Measurements from ENCODE around the gene DNAAF1.
A peak's percentile ranks its signal among the peaks of the same experiment; 100 is the strongest.

Gene DNAAF1

GRCh38 chr16:84138824-84139627 lies 6.1 kb upstream of the DNAAF1 start:
- no peaks in the 10 kb centered on the region for H3K27me3 ChIP-seq (ENCODE audit: insufficient read depth, poor library complexity, severe bottlenecking)
- no peaks in the 10 kb centered on the region for H3K4me1 ChIP-seq (ENCODE audit: insufficient read depth, poor library complexity, severe bottlenecking)
- DNase-seq (ENCODE audit: low spot score): no peak
- H3K36me3 ChIP-seq (ENCODE audit: low read depth): no peaks in the 10 kb centered on the region; the same call in 1 of the 2 replicates
- no peak overlapping the region for H3K4me3 ChIP-seq (ENCODE audit: severe bottlenecking)
- no peak overlapping the region for H3K27ac ChIP-seq (ENCODE audit: poor library complexity, severe bottlenecking)
- ATAC-seq (ENCODE audit: low read depth): no peak
- TF ChIP-seq, protein P1, sequence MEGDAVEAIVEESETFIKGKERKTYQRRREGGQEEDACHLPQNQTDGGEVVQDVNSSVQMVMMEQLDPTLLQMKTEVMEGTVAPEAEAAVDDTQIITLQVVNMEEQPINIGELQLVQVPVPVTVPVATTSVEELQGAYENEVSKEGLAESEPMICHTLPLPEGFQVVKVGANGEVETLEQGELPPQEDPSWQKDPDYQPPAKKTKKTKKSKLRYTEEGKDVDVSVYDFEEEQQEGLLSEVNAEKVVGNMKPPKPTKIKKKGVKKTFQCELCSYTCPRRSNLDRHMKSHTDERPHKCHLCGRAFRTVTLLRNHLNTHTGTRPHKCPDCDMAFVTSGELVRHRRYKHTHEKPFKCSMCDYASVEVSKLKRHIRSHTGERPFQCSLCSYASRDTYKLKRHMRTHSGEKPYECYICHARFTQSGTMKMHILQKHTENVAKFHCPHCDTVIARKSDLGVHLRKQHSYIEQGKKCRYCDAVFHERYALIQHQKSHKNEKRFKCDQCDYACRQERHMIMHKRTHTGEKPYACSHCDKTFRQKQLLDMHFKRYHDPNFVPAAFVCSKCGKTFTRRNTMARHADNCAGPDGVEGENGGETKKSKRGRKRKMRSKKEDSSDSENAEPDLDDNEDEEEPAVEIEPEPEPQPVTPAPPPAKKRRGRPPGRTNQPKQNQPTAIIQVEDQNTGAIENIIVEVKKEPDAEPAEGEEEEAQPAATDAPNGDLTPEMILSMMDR (IDR thresholded peaks at IDR 0.05; ENCODE audit: poor library complexity, severe bottlenecking): no peak
- H3K9me3 ChIP-seq (ENCODE audit: severe bottlenecking): no peaks in the 10 kb centered on the region

DNA sequence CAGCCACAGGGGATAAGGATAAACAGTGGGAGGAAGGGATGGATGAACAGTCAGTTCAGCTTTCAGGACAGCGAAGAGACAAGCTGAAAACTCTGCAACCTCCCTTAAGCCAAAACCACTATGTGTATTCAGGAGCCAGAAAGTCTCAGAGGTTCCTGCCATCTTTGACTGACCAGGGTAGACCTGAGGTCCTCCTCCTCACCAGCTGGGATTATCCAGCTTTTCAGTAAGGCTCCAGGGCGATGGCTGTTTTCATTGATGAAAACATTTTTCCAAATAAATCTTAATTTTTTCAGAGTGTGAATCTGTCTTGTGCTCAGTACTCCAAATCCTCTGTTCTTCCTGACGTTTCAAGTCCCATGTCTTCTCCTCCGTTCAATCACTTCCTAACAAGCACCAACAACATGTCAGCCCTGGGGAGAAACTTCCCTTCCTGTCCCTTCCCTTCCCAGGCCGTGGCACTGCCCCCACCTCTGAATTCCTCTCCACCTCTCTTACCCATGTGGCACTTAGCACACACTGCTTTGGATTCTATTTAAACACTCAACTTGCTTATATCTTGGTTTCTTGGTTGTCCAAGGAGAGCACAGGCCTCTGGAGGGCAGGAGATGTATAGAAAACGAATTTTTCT lies 5.4 kb upstream of the DNAAF1 start:
- ATAC-seq (ENCODE audit: low read depth) (no peak), DNase-seq (ENCODE audit: low spot score) (no peak)
- Histone ChIP-seq H3K36me3 (ENCODE audit: low read depth) (no peaks in the 10 kb centered on the region; the same call in 1 of the 2 replicates), H3K4me1 (ENCODE audit: insufficient read depth, poor library complexity, severe bottlenecking) (no peaks in the 10 kb centered on the region), H3K27ac (ENCODE audit: poor library complexity, severe bottlenecking) (no peak overlapping the region), H3K9me3 (ENCODE audit: severe bottlenecking) (no peaks in the 10 kb centered on the region), H3K27me3 (ENCODE audit: insufficient read depth, poor library complexity, severe bottlenecking) (no peaks in the 10 kb centered on the region), H3K4me3 (ENCODE audit: severe bottlenecking) (no peak overlapping the region)
- TF ChIP-seq, protein P1 (IDR thresholded peaks at IDR 0.05; ENCODE audit: poor library complexity, severe bottlenecking): no peak

GRCh38 chr16:84141143-84141670 lies 3.9 kb upstream of the DNAAF1 start:
- ATAC-seq (ENCODE audit: low read depth): peak; percentile 11; the same call in 1 of the 3 replicates
- TF ChIP-seq, protein P1 (IDR thresholded peaks at IDR 0.05; ENCODE audit: poor library complexity, severe bottlenecking): no peak
- Histone ChIP-seq H3K4me1 (ENCODE audit: insufficient read depth, poor library complexity, severe bottlenecking) (no peaks in the 10 kb centered on the region), H3K9me3 (ENCODE audit: severe bottlenecking) (no peaks in the 10 kb centered on the region), H3K27me3 (ENCODE audit: insufficient read depth, poor library complexity, severe bottlenecking) (no peaks in the 10 kb centered on the region), H3K27ac (ENCODE audit: poor library complexity, severe bottlenecking) (no peak overlapping the region), H3K36me3 (ENCODE audit: low read depth) (no peaks in the 10 kb centered on the region), H3K4me3 (ENCODE audit: severe bottlenecking) (no peak overlapping the region)
- no peak for DNase-seq (ENCODE audit: low spot score)

GRCh38 chr16:84143081-84143480 lies 2.0 kb upstream of the DNAAF1 start:
- ATAC-seq (ENCODE audit: low read depth) (no peak), DNase-seq (ENCODE audit: low spot score) (no peak)
- H3K27ac ChIP-seq (ENCODE audit: poor library complexity, severe bottlenecking): no peak overlapping the region
- no peaks in the 10 kb centered on the region for H3K27me3 ChIP-seq (ENCODE audit: insufficient read depth, poor library complexity, severe bottlenecking)
- no peaks in the 10 kb centered on the region for H3K36me3 ChIP-seq (ENCODE audit: low read depth)
- H3K4me1 ChIP-seq (ENCODE audit: insufficient read depth, poor library complexity, severe bottlenecking): no peaks in the 10 kb centered on the region
- TF ChIP-seq, protein P1 (IDR thresholded peaks at IDR 0.05; ENCODE audit: poor library complexity, severe bottlenecking): no peak
- H3K9me3 ChIP-seq (ENCODE audit: severe bottlenecking): no peaks in the 10 kb centered on the region
- H3K4me3 ChIP-seq (ENCODE audit: severe bottlenecking): no peak overlapping the region

Measured in RWPE2 (cell line).